Fibroblast of mammary gland (primary cell): ENCODE results near the gene ATG9A.

Experiments
- DNase-seq: peaks from one replicate; pipeline ENCODE4 v3.0.0-alpha.2; 2010; ENCODE audit warnings: low read depth
- H3K4me3 ChIP-seq: 2 replicates; pipeline ENCODE4 v1.5.1; 2011; ENCODE audit warnings: low read depth, mild to moderate bottlenecking, low read length, moderate library complexity; ENCODE audit not compliant: control insufficient read depth
- CTCF ChIP-seq: conservative IDR thresholded peaks from 2 replicates; pipeline ENCODE4 v1.5.1; 2011; ENCODE audit warnings: low read depth, low read length, inconsistent platforms; ENCODE audit not compliant: control insufficient read depth, insufficient read depth

The ATG9A gene

GRCh38 chr2:219246559-219246958 is 17.1 kb upstream of the ATG9A start:
- DNase-seq = no peak
- no peak for TF ChIP-seq CTCF
- peak overlapping the region; percentile 91 for H3K4me3 ChIP-seq

GRCh38 chr2:219245899-219246230 is 16.4 kb upstream of the ATG9A start:
- H3K4me3 ChIP-seq = peak overlapping the region; percentile 91
- DNase-seq = no peak
- no peak for TF ChIP-seq CTCF

GRCh38 chr2:219245148-219245898 is 15.9 kb upstream of the ATG9A start, which contains the start of the genes GLB1L and STK16:
Gene GLB1L (minus strand): TSS chr2:219245444. CDS start chr2:219243573, 1,871 bp downstream.
Gene STK16 (plus strand): TSS chr2:219245479. CDS start chr2:219246000, 521 bp downstream.
- H3K4me3 ChIP-seq = peak within 1 kb of the TSS; percentile 91
- peak; percentile 90 for DNase-seq
- no peak for TF ChIP-seq CTCF

- H3K4me3 ChIP-seq = peak overlapping the region; percentile 91
- no peak for DNase-seq
- TF ChIP-seq CTCF = no peak
These were observed 15.3 kb upstream of the ATG9A start for GRCh38 chr2:219244789-219245147.

- peak overlapping the region; percentile 23 for H3K4me3 ChIP-seq
- peak; percentile 35 for DNase-seq
- no peak for TF ChIP-seq CTCF
These were observed 13.9 kb upstream of the ATG9A start for GRCh38 chr2:219243291-219243761.

GRCh38 chr2:219234331-219234730 is 4.9 kb upstream of the ATG9A start:
- DNase-seq = no peak
- TF ChIP-seq CTCF = no peak
- H3K4me3 ChIP-seq = no peak overlapping the region

- H3K4me3 ChIP-seq = peak overlapping the region; percentile 97
- no peak for TF ChIP-seq CTCF
- DNase-seq = peak; percentile 54
These were observed 664 bp upstream of the ATG9A start for GRCh38 chr2:219230059-219230540.
